Omental fat pad (tissue), 4 donors: ENCODE data around the gene UBXN6. TPM values are rescaled to one million over a fixed set of nuclear protein-coding genes. Genes with fewer than 3 reads are reported as not detected.

Experiments used
- ATAC-seq: fragments of 150-250 bp; one replicate; pipeline ENCODE4 v1.9.1; 2016; ENCODE audit warnings: mild to moderate bottlenecking, moderate library complexity; ENCODE audit not compliant: low FRiP score
- DNase-seq: peaks from one replicate; pipeline ENCODE4 v3.0.0-alpha.2; 2019; ENCODE audit warnings: low spot score
- CTCF ChIP-seq, 3 donors: fragments of 450-650 bp; IDR thresholded peaks; one replicate each; pipeline ENCODE4 v1.5.1; 2016 to 2017; ENCODE audit warnings: antibody characterized with exemption in 3 of 3, mild to moderate bottlenecking in 3 of 3, moderate library complexity in 2 of 3
- total RNA-seq, 4 donors: library from RNA; depleted of rRNA; stranded (reverse); fragments of >200 nt; gene quantifications; one replicate each; pipeline ENCODE4 v1.1.0, GENCODE V29; 2016

The UBXN6 gene
- total RNA-seq, 4 donors from 2014 or later = 62.7 to 128 (median 88.6) TPM

- ATAC-seq (no peak), DNase-seq (no peak)
- no peak for TF ChIP-seq CTCF (IDR thresholded peaks at IDR 0.05)
Measured at GRCh38 chr19:4493929-4494690, 36.5 kb upstream of the UBXN6 start.

- ATAC-seq (no peak), DNase-seq (no peak)
Measured at GRCh38 chr19:4493104-4493928, 35.7 kb upstream of the UBXN6 start.

GRCh38 chr19:4492337-4493103, 34.9 kb upstream of the UBXN6 start:
- ATAC-seq = no peak
- DNase-seq = no peak
- no peak for TF ChIP-seq CTCF (IDR thresholded peaks at IDR 0.05)

More at GRCh38 chr19:4493104-4493928, 35.7 kb upstream of the UBXN6 start:
- no peak for TF ChIP-seq CTCF (IDR thresholded peaks at IDR 0.05)

- ATAC-seq (no peak), DNase-seq (no peak)
- TF ChIP-seq CTCF (IDR thresholded peaks at IDR 0.05) = no peak
Measured at GRCh38 chr19:4491446-4491845, 33.9 kb upstream of the UBXN6 start.

- no peak for TF ChIP-seq CTCF (IDR thresholded peaks at IDR 0.05)
- DNase-seq = no peak
- ATAC-seq = no peak
Measured at GRCh38 chr19:4488496-4488895, 30.9 kb upstream of the UBXN6 start.

GRCh38 chr19:4487572-4487971, 30.0 kb upstream of the UBXN6 start:
- DNase-seq = no peak
- TF ChIP-seq CTCF (IDR thresholded peaks at IDR 0.05) = no peak
- ATAC-seq = no peak
